ENCODE data around the gene CAD.
A peak's percentile ranks its signal among the peaks of the same experiment; 100 is the strongest.

Gene CAD

GRCh38 chr2:27281855-27282559 lies 64.8 kb downstream of the CAD start, which contains the start of gene TRIM54:
Gene TRIM54 (plus strand): TSS chr2:27282429. CDS start chr2:27282732, 303 bp downstream.
- DNase-seq (ENCODE audit: low spot score) = no peak

- DNase-seq (ENCODE audit: low spot score) = no peak
Observed at GRCh38 chr2:27282892-27283291, 65.7 kb downstream of the CAD start.

GRCh38 chr2:27284996-27285395 lies 67.8 kb downstream of the CAD start:
- DNase-seq (ENCODE audit: low spot score) = no peak

- DNase-seq (ENCODE audit: low spot score) = no peak
Observed at GRCh38 chr2:27285481-27285880, 68.3 kb downstream of the CAD start.

- no peak for DNase-seq (ENCODE audit: low spot score)
Observed at GRCh38 chr2:27288610-27289009, 71.4 kb downstream of the CAD start.

- DNase-seq (ENCODE audit: low spot score) = no peak
Observed at GRCh38 chr2:27290549-27290948, 73.4 kb downstream of the CAD start.

- peak; percentile 28 for DNase-seq (ENCODE audit: low spot score)
Observed at GRCh38 chr2:27291865-27292264, 74.7 kb downstream of the CAD start.

Data from cerebellar cortex (tissue), 1 donor.